MM.1S (cell line): ENCODE results near the gene SCAMP3.

Source experiments
- DNase-seq: peaks from one replicate; pipeline ENCODE4 v3.0.0-alpha.2; 2015
- H2AFZ ChIP-seq: fragments of 300-600 bp; sonication (generic); 2 replicates; pipeline ENCODE4 v1.6.0; 2016; ENCODE audit warnings: antibody characterized with exemption, low read length
- H3F3A ChIP-seq: fragments of 300-600 bp; sonication (generic); 2 replicates; pipeline ENCODE4 v1.6.1; 2016; ENCODE audit warnings: mild to moderate bottlenecking, antibody characterized with exemption, low read length, moderate library complexity, mixed read lengths; ENCODE audit not compliant: insufficient read depth
- H3K27ac ChIP-seq: fragments of 300-600 bp; sonication (generic); 2 replicates; pipeline ENCODE4 v1.5.1; 2016; ENCODE audit warnings: mild to moderate bottlenecking, low read length
- H3K27me3 ChIP-seq: fragments of 300-600 bp; sonication (generic); replicated peaks from 2 replicates; pipeline ENCODE4 v1.6.0; 2016; ENCODE audit warnings: low read length; ENCODE audit not compliant: insufficient read depth
- H3K36me3 ChIP-seq: fragments of 300-600 bp; sonication (generic); replicated peaks from 2 replicates; pipeline ENCODE4 v1.6.1; 2016; ENCODE audit warnings: mild to moderate bottlenecking, low read length, mixed read lengths; ENCODE audit not compliant: insufficient read depth
- H3K4me1 ChIP-seq: fragments of 300-600 bp; sonication (generic); 2 replicates; pipeline ENCODE4 v1.6.1; 2016; ENCODE audit warnings: low read length, mixed read lengths
- H3K4me2 ChIP-seq: fragments of 300-600 bp; sonication (generic); 2 replicates; pipeline ENCODE4 v1.6.0; 2016; ENCODE audit warnings: low read depth, low read length
- H3K4me3 ChIP-seq: fragments of 300-600 bp; sonication (generic); 2 replicates; pipeline ENCODE4 v1.5.1; 2016; ENCODE audit warnings: low read length, mixed read lengths
- H3K79me2 ChIP-seq: fragments of 300-600 bp; sonication (generic); 2 replicates; pipeline ENCODE4 v1.6.1; 2016; ENCODE audit warnings: mixed run types, low read length, mixed read lengths
- H3K9ac ChIP-seq: fragments of 300-600 bp; sonication (generic); 2 replicates; pipeline ENCODE4 v1.6.1; 2016; ENCODE audit warnings: low read length, mixed read lengths
- H3K9me2 ChIP-seq: fragments of 300-600 bp; sonication (generic); replicated peaks from 2 replicates; pipeline ENCODE4 v1.6.1; 2016; ENCODE audit warnings: mild to moderate bottlenecking, low read length, mixed read lengths; ENCODE audit not compliant: insufficient read depth
- H3K9me3 ChIP-seq: fragments of 300-600 bp; sonication (generic); replicated peaks from 2 replicates; pipeline ENCODE4 v1.6.1; 2016; ENCODE audit warnings: mild to moderate bottlenecking, low read length, mixed read lengths; ENCODE audit not compliant: insufficient read depth
- H4K20me1 ChIP-seq: fragments of 300-600 bp; sonication (generic); 2 replicates; pipeline ENCODE4 v1.6.1; 2016; ENCODE audit warnings: mild to moderate bottlenecking, low read length, moderate library complexity, mixed read lengths; ENCODE audit not compliant: insufficient read depth
- EZH2 ChIP-seq: fragments of 300-600 bp; sonication (generic); optimal IDR thresholded peaks from 2 replicates; pipeline ENCODE3; 2017; ENCODE audit warnings: low read depth, mild to moderate bottlenecking, antibody characterized with exemption, low read length, mixed read lengths
- EZH2phosphoT487 ChIP-seq: fragments of 300-600 bp; sonication (generic); IDR thresholded peaks from 2 replicates; pipeline ENCODE4 v1.6.1; 2018; ENCODE audit warnings: antibody characterized with exemption, low read length
- TF ChIP-seq, protein P1 (sequence below): fragments of 300-600 bp; sonication (generic); IDR thresholded peaks from 2 replicates; pipeline ENCODE4 v1.5.1; 2016; ENCODE audit warnings: antibody characterized with exemption, low read length, mixed read lengths

Gene SCAMP3

DNA sequence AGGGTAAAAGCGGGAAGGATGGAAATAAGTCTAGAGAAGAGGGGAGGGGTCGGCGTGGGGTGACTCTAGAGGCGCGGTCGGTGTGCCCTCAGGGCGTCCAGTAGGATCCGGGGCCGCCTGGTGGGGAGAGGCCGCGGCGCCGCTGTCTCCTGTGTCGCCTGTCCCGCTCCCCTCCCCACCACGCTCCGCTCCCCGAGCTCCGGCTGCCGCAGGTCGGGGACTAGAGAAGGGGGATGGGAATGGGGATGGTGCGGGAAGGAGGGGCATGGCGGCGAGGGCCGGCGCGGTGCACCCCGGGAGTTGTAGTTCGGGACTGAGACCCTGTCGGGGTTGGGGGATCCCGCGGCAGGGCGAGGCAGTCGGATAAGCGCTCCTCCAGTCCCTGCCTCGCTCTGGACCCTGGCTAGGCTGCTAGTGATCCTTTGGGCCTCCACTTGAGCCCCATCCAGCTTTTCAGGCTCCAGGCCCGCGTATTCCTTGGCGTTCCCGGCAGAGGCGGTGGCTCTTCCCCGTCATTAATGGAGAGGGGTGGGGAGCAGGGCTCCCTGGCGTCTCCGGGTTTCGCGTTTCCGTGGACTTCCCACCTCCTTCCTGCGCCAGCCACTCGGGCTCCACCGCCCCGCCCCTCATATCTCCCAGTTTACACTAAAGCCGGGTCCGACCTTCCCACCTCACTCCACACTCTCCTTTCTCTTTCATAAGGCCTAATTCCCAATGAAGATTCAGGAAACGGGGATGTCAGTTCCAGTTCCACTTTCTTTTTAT, 6.7 kb downstream of the SCAMP3 start, which contains the start of gene ENTREP3:
Gene ENTREP3, minus strand, starts transcription at position 241 of the 765 bp plus-strand sequence. CDS start 606 bp downstream, outside the sequence.
- peak within 1 kb of the TSS; percentile 66 for H3K4me3 ChIP-seq
- peak within 1 kb of the TSS; percentile 95 for H3K4me2 ChIP-seq
- peaks cover 16% of the 10 kb centered on the region for H3F3A ChIP-seq
- H3K9me3 ChIP-seq = no peaks in the 10 kb centered on the region
- TF ChIP-seq, protein P1, sequence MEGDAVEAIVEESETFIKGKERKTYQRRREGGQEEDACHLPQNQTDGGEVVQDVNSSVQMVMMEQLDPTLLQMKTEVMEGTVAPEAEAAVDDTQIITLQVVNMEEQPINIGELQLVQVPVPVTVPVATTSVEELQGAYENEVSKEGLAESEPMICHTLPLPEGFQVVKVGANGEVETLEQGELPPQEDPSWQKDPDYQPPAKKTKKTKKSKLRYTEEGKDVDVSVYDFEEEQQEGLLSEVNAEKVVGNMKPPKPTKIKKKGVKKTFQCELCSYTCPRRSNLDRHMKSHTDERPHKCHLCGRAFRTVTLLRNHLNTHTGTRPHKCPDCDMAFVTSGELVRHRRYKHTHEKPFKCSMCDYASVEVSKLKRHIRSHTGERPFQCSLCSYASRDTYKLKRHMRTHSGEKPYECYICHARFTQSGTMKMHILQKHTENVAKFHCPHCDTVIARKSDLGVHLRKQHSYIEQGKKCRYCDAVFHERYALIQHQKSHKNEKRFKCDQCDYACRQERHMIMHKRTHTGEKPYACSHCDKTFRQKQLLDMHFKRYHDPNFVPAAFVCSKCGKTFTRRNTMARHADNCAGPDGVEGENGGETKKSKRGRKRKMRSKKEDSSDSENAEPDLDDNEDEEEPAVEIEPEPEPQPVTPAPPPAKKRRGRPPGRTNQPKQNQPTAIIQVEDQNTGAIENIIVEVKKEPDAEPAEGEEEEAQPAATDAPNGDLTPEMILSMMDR = no peak
- TF ChIP-seq EZH2phosphoT487 (no peak), EZH2 (no peak)
- H3K9ac ChIP-seq = peak within 1 kb of the TSS; percentile 45
- H4K20me1 ChIP-seq = no peaks in the 10 kb centered on the region
- peaks cover 16% of the 10 kb centered on the region for H3K79me2 ChIP-seq
- H3K4me1 ChIP-seq = peaks cover 11% of the 10 kb centered on the region
- H3K36me3 ChIP-seq = 0 out of 2 replicates have a peak, but pooled peaks cover 2% of the 10 kb centered on the region
- no peaks in the 10 kb centered on the region for H3K27me3 ChIP-seq
- H2AFZ ChIP-seq = peak within 1 kb of the TSS; percentile 84
- DNase-seq = peak; percentile 78
- H3K9me2 ChIP-seq = no peaks in the 10 kb centered on the region
- no peak within 1 kb of the TSS for H3K27ac ChIP-seq

DNA sequence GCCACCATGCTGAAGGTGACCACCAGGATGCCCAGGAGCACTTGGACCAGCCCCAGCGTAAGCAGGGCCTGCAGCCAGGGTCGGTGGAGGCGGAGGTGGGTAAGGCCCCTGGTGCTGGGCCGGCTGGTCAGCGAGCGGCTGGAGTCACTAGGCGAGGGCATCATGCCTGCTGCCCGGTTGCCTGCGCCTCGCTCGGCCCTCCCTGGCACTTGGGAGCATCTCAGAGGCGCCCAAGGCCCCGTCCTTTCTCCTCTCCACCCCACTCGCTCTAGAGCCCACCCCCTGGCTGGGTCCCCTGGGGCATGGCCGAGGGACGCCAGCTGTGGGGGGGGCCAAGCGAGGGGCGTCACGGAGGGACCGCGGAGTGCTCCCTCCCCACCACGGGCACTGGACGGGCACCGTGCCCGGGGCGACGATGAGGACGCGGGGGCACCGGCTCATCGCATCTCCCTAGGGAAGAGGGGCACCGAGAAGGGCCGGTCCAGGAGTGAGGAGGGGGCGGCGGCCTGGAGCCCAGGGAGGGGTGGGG, 7.4 kb downstream of the SCAMP3 start:
- Histone ChIP-seq H4K20me1 (no peaks in the 10 kb centered on the region), H3K4me3 (peak overlapping the region; percentile 66), H3K79me2 (0 out of 2 replicates have a peak, but pooled peaks cover 12% of the 10 kb centered on the region), H3F3A (peaks cover 16% of the 10 kb centered on the region), H3K4me1 (peaks cover 11% of the 10 kb centered on the region), H3K9me2 (no peaks in the 10 kb centered on the region), H3K9ac (peak overlapping the region; percentile 45), H3K4me2 (peak overlapping the region; percentile 95), H3K36me3 (no peaks in the 10 kb centered on the region), H3K27ac (no peak overlapping the region), H3K27me3 (no peaks in the 10 kb centered on the region), H3K9me3 (no peaks in the 10 kb centered on the region), H2AFZ (peak overlapping the region; percentile 84)
- no peak for DNase-seq
- TF ChIP-seq EZH2phosphoT487 (no peak), EZH2 (no peak)
- TF ChIP-seq, protein P1 = no peak

DNA sequence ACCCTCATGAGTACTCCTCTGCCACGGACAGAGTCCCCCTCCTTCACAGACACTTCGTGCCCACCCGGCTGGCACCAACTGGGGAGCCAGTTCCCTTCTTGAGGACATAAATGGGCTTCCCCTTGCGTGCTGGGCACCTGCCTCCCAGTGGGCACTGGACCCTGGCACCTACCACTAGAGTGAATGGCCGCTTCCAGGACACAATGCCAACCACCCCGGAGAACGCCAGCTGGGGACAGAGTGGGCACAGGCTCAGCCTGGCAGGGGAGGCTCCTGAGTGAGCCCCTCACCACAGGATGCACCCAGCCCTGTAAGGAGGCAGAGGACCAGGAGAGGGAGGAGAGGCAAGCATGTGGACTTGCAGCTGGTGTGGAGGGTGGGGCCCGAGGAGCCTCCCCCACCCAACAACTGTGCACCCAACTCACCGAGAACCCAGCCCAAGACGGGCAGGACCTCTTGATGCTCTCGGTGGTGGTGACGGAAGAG, 7.9 kb downstream of the SCAMP3 start:
- DNase-seq = no peak
- H3K9ac ChIP-seq = peak overlapping the region; percentile 45; the same call in 1 of the 2 replicates
- TF ChIP-seq EZH2phosphoT487 (no peak), EZH2 (no peak)
- TF ChIP-seq, protein P1 = no peak
- H3K79me2 ChIP-seq = 0 out of 2 replicates have a peak, but pooled peaks cover 8% of the 10 kb centered on the region
- peak overlapping the region; percentile 84 for H2AFZ ChIP-seq
- H3K9me2 ChIP-seq = no peaks in the 10 kb centered on the region
- peak overlapping the region; percentile 95 for H3K4me2 ChIP-seq
- H3K27me3 ChIP-seq = no peaks in the 10 kb centered on the region
- H3K4me3 ChIP-seq = peak overlapping the region; percentile 66
- peaks cover 16% of the 10 kb centered on the region for H3F3A ChIP-seq
- H4K20me1 ChIP-seq = no peaks in the 10 kb centered on the region
- H3K36me3 ChIP-seq = no peaks in the 10 kb centered on the region
- H3K27ac ChIP-seq = no peak overlapping the region
- peaks cover 11% of the 10 kb centered on the region for H3K4me1 ChIP-seq
- no peaks in the 10 kb centered on the region for H3K9me3 ChIP-seq
